ENCODE results near the gene BCL2L13. TPM values are rescaled to one million over a fixed set of nuclear protein-coding genes. Genes with fewer than 3 reads are reported as not detected.
A peak's percentile ranks its signal among the peaks of the same experiment; 100 is the strongest.
"Not testable (repeated sequence)": the region's sequence is repeated elsewhere in the genome, so short reads cannot be mapped to it uniquely, and the experiment has no call there.

BCL2L13 gene
- total and polyA plus RNA-seq, 4 donors, result 34.6 to 46.5 (median 39.5) TPM

DNA sequence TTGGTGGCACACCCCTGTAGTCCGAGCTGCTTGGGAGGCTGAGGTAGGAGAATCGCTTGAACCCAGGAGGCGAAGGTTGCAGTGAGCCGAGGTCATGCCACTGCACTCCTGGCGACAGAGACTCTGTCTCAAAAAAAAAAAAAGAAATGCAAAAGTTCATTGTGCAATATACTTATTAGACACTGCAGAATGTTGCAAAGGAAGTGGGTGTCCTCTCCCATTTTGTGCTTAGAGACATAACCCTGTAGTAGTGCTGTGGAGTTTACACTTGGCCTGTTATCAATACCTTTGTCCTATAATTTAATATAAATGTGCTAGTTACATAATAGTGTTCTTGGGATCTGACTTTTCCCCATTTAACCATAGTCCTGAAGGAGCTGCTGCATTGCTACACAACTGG, 9.4 kb downstream of the BCL2L13 start:
- Histone ChIP-seq H3K27me3 (ENCODE audit: control insufficient read depth, insufficient read depth, low read length) (no peaks in the 10 kb centered on the region), H3K27ac (ENCODE audit: low read depth, low read length) (no peak overlapping the region), H3K4me3 (ENCODE audit: low read depth, low read length) (no peak overlapping the region), H3K4me1 (ENCODE audit: control insufficient read depth, insufficient read depth, low read length) (no peaks in the 10 kb centered on the region), H3K9me3 (ENCODE audit: control insufficient read depth, insufficient read depth, low read length) (no peaks in the 10 kb centered on the region), H3K36me3 (ENCODE audit: control insufficient read depth, insufficient read depth, low read length) (no peaks in the 10 kb centered on the region)
- DNase-seq (ENCODE audit: low read depth in 4 of 6, low spot score in 6 of 6), result no peak
- no CpG with 5 or more reads among the region's 5 CpGs for WGBS (ENCODE audit: insufficient coverage)

DNA sequence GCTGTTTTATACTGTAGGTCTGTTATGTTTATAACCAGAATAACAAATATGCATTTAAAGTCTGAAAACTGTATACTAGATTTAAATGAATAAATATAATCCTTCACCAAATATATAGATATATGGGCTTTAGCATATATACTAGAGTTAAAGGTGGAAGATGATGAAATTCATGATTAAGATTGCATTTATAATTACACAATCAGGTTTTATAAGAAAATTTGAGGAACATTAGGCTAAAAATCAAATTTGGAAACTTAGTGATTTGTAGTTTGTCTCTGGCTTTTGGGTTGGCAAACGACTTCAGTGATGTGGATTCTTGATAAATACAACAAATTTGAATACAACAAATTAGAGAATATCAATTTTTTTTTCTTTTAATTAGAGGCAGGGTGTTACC, 10.0 kb downstream of the BCL2L13 start:
- no peaks in the 10 kb centered on the region for H3K9me3 ChIP-seq (ENCODE audit: control insufficient read depth, insufficient read depth, low read length)
- no peak overlapping the region for H3K27ac ChIP-seq (ENCODE audit: low read depth, low read length)
- no peaks in the 10 kb centered on the region for H3K27me3 ChIP-seq (ENCODE audit: control insufficient read depth, insufficient read depth, low read length)
- WGBS (ENCODE audit: insufficient coverage), result no CpG with 5 or more reads among the region's 1 CpG
- no peaks in the 10 kb centered on the region for H3K36me3 ChIP-seq (ENCODE audit: control insufficient read depth, insufficient read depth, low read length)
- no peak overlapping the region for H3K4me3 ChIP-seq (ENCODE audit: low read depth, low read length)
- DNase-seq (ENCODE audit: low read depth in 4 of 6, low spot score in 6 of 6), result no peak
- no peaks in the 10 kb centered on the region for H3K4me1 ChIP-seq (ENCODE audit: control insufficient read depth, insufficient read depth, low read length)

DNA sequence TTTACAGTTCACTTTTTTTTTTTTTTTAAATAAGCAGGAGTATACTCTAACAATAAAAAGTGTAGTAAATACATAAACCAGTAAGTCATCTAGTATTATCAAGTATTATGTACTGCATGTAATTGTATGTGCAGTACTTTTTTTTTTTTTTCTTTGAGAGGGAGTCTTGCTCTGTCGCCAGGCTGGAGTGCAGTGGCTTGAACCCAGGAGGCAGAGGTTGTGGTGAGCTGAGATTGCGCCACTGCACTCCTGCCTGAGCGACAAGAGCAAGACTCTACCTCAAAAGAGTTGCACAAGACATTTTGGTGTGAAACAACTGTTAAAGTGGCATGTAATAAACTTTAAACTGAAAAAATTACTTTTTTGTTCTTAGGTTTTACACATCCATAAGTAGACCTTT, 16.7 kb downstream of the BCL2L13 start:
- H3K27me3 ChIP-seq (ENCODE audit: control insufficient read depth, insufficient read depth, low read length), result no peaks in the 10 kb centered on the region
- H3K27ac ChIP-seq (ENCODE audit: low read depth, low read length), result no peak overlapping the region
- no peak for DNase-seq (ENCODE audit: low read depth in 4 of 6, low spot score in 6 of 6)
- H3K4me1 ChIP-seq (ENCODE audit: control insufficient read depth, insufficient read depth, low read length), result no peaks in the 10 kb centered on the region
- H3K9me3 ChIP-seq (ENCODE audit: control insufficient read depth, insufficient read depth, low read length), result no peaks in the 10 kb centered on the region
- peaks cover 22% of the 10 kb centered on the region for H3K36me3 ChIP-seq (ENCODE audit: control insufficient read depth, insufficient read depth, low read length)
- WGBS (ENCODE audit: insufficient coverage), result 90% methylated on average over 3 of the region's 3 CpGs
- no peak overlapping the region for H3K4me3 ChIP-seq (ENCODE audit: low read depth, low read length)

DNA sequence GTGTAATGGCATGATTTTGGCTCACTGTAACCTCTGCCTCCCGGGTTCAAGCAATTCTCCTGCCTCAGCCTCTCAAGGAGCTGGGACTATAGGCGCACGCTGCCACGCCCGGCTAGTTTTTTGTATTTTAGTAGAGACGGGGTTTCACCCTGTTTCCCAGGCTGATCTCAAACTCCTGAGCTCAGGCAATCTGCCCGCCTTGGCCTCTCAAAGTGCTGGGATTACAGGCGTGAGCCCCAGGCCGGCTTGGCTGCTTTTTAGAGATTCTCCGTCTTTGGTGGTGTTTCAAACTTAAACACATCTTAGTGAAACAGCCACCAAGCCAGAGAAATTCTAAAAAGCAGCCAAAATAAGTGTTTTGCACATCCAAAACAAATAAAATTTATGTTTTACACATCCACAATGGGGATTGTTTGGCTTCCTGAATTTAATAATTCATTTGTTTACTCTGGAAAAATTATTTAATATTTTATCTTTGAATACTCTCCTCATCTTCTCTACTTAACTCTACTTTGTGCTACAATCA, 18.4 kb downstream of the BCL2L13 start:
- DNase-seq (ENCODE audit: low read depth in 4 of 6, low spot score in 6 of 6), result peak in 1 of 6 donors; percentile 11
- Histone ChIP-seq H3K9me3 (ENCODE audit: control insufficient read depth, insufficient read depth, low read length) (no peaks in the 10 kb centered on the region), H3K27ac (ENCODE audit: low read depth, low read length) (no peak overlapping the region), H3K4me1 (ENCODE audit: control insufficient read depth, insufficient read depth, low read length) (no peaks in the 10 kb centered on the region), H3K27me3 (ENCODE audit: control insufficient read depth, insufficient read depth, low read length) (no peaks in the 10 kb centered on the region), H3K4me3 (ENCODE audit: low read depth, low read length) (no peak overlapping the region), H3K36me3 (ENCODE audit: control insufficient read depth, insufficient read depth, low read length) (peaks cover 31% of the 10 kb centered on the region)
- 86% methylated on average over 8 of the region's 10 CpGs for WGBS (ENCODE audit: insufficient coverage)

DNA sequence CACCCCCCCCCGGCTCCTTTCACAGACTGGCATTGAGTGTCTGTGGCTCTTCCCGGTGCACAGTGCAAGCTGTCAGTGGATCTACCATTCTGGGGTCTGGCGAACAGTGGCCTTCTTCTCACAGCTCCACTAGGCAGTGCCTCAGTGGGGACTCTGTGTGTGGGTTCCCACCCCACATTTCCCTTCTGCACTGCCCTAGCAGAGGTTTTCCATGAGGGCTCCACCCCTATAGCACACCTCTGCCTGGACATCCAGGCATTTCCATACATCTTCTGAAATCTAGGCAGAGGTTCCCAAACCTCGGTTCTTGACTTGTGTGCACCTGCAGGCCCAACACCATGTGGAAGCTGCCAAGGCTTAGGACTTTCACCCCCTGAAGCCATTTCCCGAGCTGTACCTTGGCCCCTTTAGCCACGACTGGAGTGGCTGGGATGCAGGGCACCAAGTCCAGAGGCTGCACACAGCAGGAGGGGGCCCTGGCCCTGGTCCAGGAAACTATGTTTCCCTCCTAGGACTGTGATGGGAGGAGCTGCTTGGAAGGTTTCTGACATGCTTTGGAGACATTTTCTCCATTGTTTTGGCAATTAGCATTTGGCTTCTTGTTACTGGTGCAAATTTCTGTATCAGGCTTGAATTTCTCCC, 26.0 kb downstream of the BCL2L13 start:
- H3K9me3 ChIP-seq (ENCODE audit: control insufficient read depth, insufficient read depth, low read length), result peaks cover 1% of the 10 kb centered on the region
- 84% methylated on average over 6 of the region's 6 CpGs for WGBS (ENCODE audit: insufficient coverage)
- no peak overlapping the region for H3K4me3 ChIP-seq (ENCODE audit: low read depth, low read length)
- DNase-seq (ENCODE audit: low read depth in 4 of 6, low spot score in 6 of 6), result no peak
- H3K27me3 ChIP-seq (ENCODE audit: control insufficient read depth, insufficient read depth, low read length), result no peaks in the 10 kb centered on the region
- peaks cover 33% of the 10 kb centered on the region for H3K36me3 ChIP-seq (ENCODE audit: control insufficient read depth, insufficient read depth, low read length)
- no peak overlapping the region for H3K27ac ChIP-seq (ENCODE audit: low read depth, low read length)
- H3K4me1 ChIP-seq (ENCODE audit: control insufficient read depth, insufficient read depth, low read length), result no peaks in the 10 kb centered on the region

DNA sequence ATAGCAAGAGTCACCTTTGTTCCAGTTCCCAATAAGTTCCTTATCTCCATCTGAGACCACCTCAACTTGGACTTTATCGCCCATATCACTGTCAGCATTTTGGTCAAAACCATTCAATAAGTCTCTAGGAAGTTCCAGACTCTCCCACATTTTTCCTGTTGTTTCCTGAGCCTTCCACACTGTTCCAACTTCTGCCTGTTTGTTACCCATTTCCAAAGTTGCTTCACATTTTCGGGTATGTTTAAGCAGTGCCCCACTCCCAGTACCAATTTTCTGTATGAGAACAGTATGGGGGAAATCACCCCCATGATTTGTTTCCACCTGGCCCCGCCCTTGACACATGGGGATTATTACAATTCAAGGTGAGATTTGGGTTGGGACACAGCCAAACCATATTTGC, 26.7 kb downstream of the BCL2L13 start:
- Histone ChIP-seq H3K27me3 (ENCODE audit: control insufficient read depth, insufficient read depth, low read length) (no peaks in the 10 kb centered on the region), H3K4me1 (ENCODE audit: control insufficient read depth, insufficient read depth, low read length) (no peaks in the 10 kb centered on the region), H3K9me3 (ENCODE audit: control insufficient read depth, insufficient read depth, low read length) (peaks cover 1% of the 10 kb centered on the region), H3K27ac (ENCODE audit: low read depth, low read length) (no peak overlapping the region), H3K4me3 (ENCODE audit: low read depth, low read length) (no peak overlapping the region), H3K36me3 (ENCODE audit: control insufficient read depth, insufficient read depth, low read length) (peaks cover 30% of the 10 kb centered on the region)
- DNase-seq (ENCODE audit: low read depth in 4 of 6, low spot score in 6 of 6), result no peak
- WGBS (ENCODE audit: insufficient coverage), result 100% methylated on average over 1 of the region's 3 CpGs

DNA sequence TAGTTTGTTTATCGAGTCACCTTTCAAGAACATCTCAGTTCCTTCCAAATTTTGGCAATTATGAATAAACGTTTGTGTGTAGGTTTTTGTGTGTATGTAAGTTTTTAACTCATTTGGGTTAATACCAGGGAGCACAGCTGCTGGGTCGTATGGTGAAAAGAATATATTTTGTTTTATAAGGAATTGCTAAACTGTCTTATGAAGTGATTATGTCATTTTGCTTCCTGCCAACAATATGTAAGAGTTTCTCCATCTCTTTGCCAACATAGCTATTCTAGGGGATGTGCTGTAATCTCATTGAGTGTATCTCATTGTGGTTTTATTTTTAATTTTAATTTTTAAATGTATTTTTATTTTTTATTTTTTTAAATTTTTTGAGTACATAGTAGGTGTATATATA, 27.3 kb downstream of the BCL2L13 start:
- H3K4me3 ChIP-seq (ENCODE audit: low read depth, low read length), result no peak overlapping the region
- H3K36me3 ChIP-seq (ENCODE audit: control insufficient read depth, insufficient read depth, low read length), result peaks cover 26% of the 10 kb centered on the region
- no peaks in the 10 kb centered on the region for H3K27me3 ChIP-seq (ENCODE audit: control insufficient read depth, insufficient read depth, low read length)
- H3K27ac ChIP-seq (ENCODE audit: low read depth, low read length), result no peak overlapping the region
- peaks cover 1% of the 10 kb centered on the region for H3K9me3 ChIP-seq (ENCODE audit: control insufficient read depth, insufficient read depth, low read length)
- no peaks in the 10 kb centered on the region for H3K4me1 ChIP-seq (ENCODE audit: control insufficient read depth, insufficient read depth, low read length)
- no CpG with 5 or more reads among the region's 3 CpGs for WGBS (ENCODE audit: insufficient coverage)
- DNase-seq (ENCODE audit: low read depth in 4 of 6, low spot score in 6 of 6), result peak in 1 of 6 donors; percentile 67

DNA sequence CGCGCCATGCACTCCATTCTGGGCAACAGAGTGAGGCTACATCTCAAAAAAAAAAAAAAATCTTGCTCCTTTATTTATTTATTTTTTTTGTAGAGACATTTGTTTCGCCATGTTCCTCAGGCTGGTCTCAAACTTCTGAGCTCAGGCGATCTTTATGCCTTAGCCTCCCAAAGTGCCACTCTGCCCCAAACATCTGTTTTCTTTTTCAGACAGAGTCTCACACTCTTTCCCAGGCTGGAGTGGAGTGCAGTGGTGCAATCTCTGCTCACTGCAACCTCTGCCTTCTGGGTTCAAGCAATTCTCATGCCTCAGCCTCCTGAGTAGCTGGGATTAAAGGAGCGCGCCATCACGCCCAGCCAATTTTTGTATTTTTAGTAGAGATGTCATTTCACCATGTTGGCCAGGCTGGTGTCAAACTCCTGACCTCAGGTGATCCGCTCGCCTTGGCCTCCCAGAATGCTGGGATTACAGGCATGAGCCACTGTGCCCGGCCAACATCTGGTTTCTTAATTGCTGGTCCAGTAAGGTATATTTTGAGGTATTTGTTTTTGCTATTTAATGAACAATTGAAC, 33.0 kb downstream of the BCL2L13 start:
- H3K27ac ChIP-seq (ENCODE audit: low read depth, low read length); H3K27me3 ChIP-seq (ENCODE audit: control insufficient read depth, insufficient read depth, low read length); H3K36me3 ChIP-seq (ENCODE audit: control insufficient read depth, insufficient read depth, low read length); DNase-seq (ENCODE audit: low read depth in 4 of 6, low spot score in 6 of 6); H3K9me3 ChIP-seq (ENCODE audit: control insufficient read depth, insufficient read depth, low read length); H3K4me1 ChIP-seq (ENCODE audit: control insufficient read depth, insufficient read depth, low read length); H3K4me3 ChIP-seq (ENCODE audit: low read depth, low read length): not testable (repeated sequence)
- 98% methylated on average over 7 of the region's 10 CpGs for WGBS (ENCODE audit: insufficient coverage)

DNA sequence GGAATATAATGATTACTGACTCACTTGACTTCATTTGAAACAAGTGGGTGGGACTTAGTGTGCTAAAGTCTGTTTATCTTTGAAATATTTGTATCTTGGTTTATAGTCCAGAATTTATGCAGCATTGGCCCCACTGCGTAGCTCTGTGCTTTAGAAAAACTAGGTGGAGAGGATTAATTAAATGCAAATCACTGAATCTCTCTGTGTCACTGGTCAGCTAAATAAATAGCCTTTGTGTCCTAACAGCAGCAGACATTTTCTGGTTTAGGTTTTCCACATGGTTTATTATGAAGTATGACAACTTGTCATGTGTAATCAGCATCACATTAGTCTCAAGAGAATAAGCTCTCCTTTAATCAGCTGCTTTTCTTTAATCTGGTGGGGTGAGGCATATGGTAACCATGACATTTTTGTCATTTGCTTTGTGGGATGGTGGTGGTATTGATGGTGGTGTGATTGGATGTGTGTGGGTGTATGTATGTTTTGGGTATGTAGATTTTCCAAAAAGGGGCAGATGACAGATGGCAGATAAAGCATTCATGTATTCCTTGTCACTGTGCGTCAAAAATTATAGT, 33.9 kb downstream of the BCL2L13 start:
- WGBS (ENCODE audit: insufficient coverage), result no CpG with 5 or more reads among the region's 2 CpGs
- Histone ChIP-seq H3K36me3 (ENCODE audit: control insufficient read depth, insufficient read depth, low read length) (peaks cover 3% of the 10 kb centered on the region), H3K4me1 (ENCODE audit: control insufficient read depth, insufficient read depth, low read length) (no peaks in the 10 kb centered on the region), H3K27me3 (ENCODE audit: control insufficient read depth, insufficient read depth, low read length) (no peaks in the 10 kb centered on the region), H3K27ac (ENCODE audit: low read depth, low read length) (no peak overlapping the region), H3K9me3 (ENCODE audit: control insufficient read depth, insufficient read depth, low read length) (no peaks in the 10 kb centered on the region), H3K4me3 (ENCODE audit: low read depth, low read length) (no peak overlapping the region)
- peak in 2 of 6 donors; percentile 37 to 72 for DNase-seq (ENCODE audit: low read depth in 4 of 6, low spot score in 6 of 6)

DNA sequence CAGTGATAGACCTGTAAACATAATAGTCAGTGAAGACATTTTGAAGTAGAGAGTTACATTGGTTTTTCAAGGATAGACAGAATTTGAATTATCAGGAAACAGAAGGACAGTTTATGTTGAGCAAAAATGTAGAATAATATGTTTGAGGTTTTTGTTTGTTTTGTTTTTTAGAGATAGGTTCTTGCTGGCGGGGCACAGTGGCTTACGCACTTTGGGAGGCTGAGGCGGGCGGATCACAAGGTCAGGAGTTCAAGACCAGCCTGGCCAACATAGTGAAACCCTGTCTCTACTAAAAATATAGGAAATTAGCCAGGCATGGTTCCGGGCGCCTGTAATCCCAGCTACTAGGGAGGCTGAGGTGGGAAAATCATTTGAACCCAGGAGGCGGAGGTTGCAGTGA, 35.6 kb downstream of the BCL2L13 start:
- H3K4me3 ChIP-seq (ENCODE audit: low read depth, low read length), result no peak overlapping the region
- H3K9me3 ChIP-seq (ENCODE audit: control insufficient read depth, insufficient read depth, low read length), result no peaks in the 10 kb centered on the region
- WGBS (ENCODE audit: insufficient coverage), result 96% methylated on average over 3 of the region's 7 CpGs
- no peaks in the 10 kb centered on the region for H3K27me3 ChIP-seq (ENCODE audit: control insufficient read depth, insufficient read depth, low read length)
- H3K36me3 ChIP-seq (ENCODE audit: control insufficient read depth, insufficient read depth, low read length), result peaks cover 3% of the 10 kb centered on the region
- DNase-seq (ENCODE audit: low read depth in 4 of 6, low spot score in 6 of 6), result no peak
- H3K27ac ChIP-seq (ENCODE audit: low read depth, low read length), result no peak overlapping the region
- no peaks in the 10 kb centered on the region for H3K4me1 ChIP-seq (ENCODE audit: control insufficient read depth, insufficient read depth, low read length)

Measured in spinal cord (tissue), 10 donors.